Lower leg skin (tissue), 4 donors: ENCODE results near the gene NAXD. TPM values are rescaled to one million over a fixed set of nuclear protein-coding genes. Genes with fewer than 3 reads are reported as not detected.
"Not testable (repeated sequence)": the region's sequence is repeated elsewhere in the genome, so short reads cannot be mapped to it uniquely, and the experiment has no call there.

ENCODE experiments used
- DNase-seq, 2 donors: peaks; one replicate each; pipeline ENCODE4 v3.0.0-alpha.2; 2019; ENCODE audit warnings: low spot score in 2 of 2
- H3K4me3 ChIP-seq: fragments of 200-600 bp; sonication (generic); 2 replicates; pipeline ENCODE4 v1.5.1; 2017; ENCODE audit warnings: mild to moderate bottlenecking, low read depth; ENCODE audit not compliant: poor library complexity, severe bottlenecking
- CTCF ChIP-seq, 3 donors: fragments of 450-650 bp; IDR thresholded peaks; one replicate each; pipeline ENCODE4 v1.5.1; 2016; ENCODE audit warnings: antibody characterized with exemption in 3 of 3, mild to moderate bottlenecking in 3 of 3, moderate library complexity in 2 of 3
- POLR2A ChIP-seq, 2 donors: fragments of 450-650 bp; IDR thresholded peaks; one replicate each; pipeline ENCODE4 v1.6.1; 2016 to 2017; ENCODE audit warnings: antibody characterized with exemption in 2 of 2, mild to moderate bottlenecking in 1 of 2, moderate library complexity in 1 of 2
- WGBS, 2 donors: methylation state at CpG; one replicate each; pipeline ENCODE4 v1.1.5; 2018; 5-methylcytosine and 5-hydroxymethylcytosine counted together
- intact Hi-C: fragments of 100-400 bp; cut with DNase I; formaldehyde crosslinking; loops from one replicate; pipeline ENCODE4 v1.15.0; 2023; ENCODE audit warnings: low total_unique reads
- total RNA-seq, 4 donors: library from RNA; depleted of rRNA; stranded (reverse); fragments of >200 nt; gene quantifications; one replicate each; pipeline ENCODE4 v1.1.0, GENCODE V29; 2016

NAXD gene
- total RNA-seq, 4 donors from 2014 or later = 32.7 to 34.5 (median 33.6) TPM

- intact Hi-C loops = no loop called here
- TF ChIP-seq POLR2A (IDR thresholded peaks at IDR 0.05) (no peak), CTCF (IDR thresholded peaks at IDR 0.05) (no peak)
- DNase-seq = no peak
- H3K4me3 ChIP-seq = no peak overlapping the region
- WGBS, 2 donors = 78 to 83% methylated on average over 10 of the region's 10 CpGs
These were observed 15.0 kb upstream of the NAXD start for GRCh38 chr13:110600261-110600819.

GRCh38 chr13:110600980-110601379, 14.4 kb upstream of the NAXD start:
- DNase-seq = no peak
- no peak overlapping the region for H3K4me3 ChIP-seq
- TF ChIP-seq POLR2A (IDR thresholded peaks at IDR 0.05) = no peak
- TF ChIP-seq CTCF (IDR thresholded peaks at IDR 0.05) = no peak
- 69 to 73% methylated on average over 4 of the region's 4 CpGs for WGBS, 2 donors
- intact Hi-C loops = no loop called here

- H3K4me3 ChIP-seq = no peak overlapping the region
- TF ChIP-seq CTCF (IDR thresholded peaks at IDR 0.05) (no peak), POLR2A (IDR thresholded peaks at IDR 0.05) (no peak)
- intact Hi-C loops = no loop called here
- no peak for DNase-seq
- WGBS, 2 donors = 90 to 93% methylated on average over 6 of the region's 6 CpGs
These were observed 10.2 kb upstream of the NAXD start for GRCh38 chr13:110605132-110605531.

DNA sequence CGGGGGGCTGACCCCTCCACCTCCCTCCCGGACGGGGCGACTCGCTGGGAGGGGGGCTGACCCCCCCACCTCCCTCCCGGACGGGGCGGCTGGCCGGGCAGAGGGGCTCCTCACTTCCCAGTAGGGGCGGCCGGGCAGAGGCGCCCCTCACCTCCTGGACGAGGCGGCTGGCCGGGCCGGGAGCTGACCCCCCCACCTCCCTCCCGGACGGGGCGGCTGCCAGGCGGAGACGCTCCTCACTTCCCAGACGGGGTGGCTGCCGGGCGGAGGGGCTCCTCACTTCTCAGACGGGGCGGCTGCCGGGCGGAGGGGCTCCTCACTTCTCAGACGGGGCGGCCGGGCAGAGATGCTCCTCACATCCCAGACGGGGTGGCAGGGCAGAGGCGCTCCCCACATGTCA, 9.1 kb upstream of the NAXD start:
- intact Hi-C loops, H3K4me3 ChIP-seq, DNase-seq: not testable (repeated sequence)
- 98% methylated on average over 18 of the region's 33 CpGs; no CpG with 5 or more reads in 1 of the 2 donors for WGBS, 2 donors

GRCh38 chr13:110607675-110608224, 7.6 kb upstream of the NAXD start:
- intact Hi-C loops = no loop called here
- WGBS, 2 donors = 68 to 77% methylated on average over 3 of the region's 3 CpGs
- no peak for DNase-seq
- TF ChIP-seq POLR2A (IDR thresholded peaks at IDR 0.05) (no peak), CTCF (IDR thresholded peaks at IDR 0.05) (no peak)
- no peak overlapping the region for H3K4me3 ChIP-seq

GRCh38 chr13:110610955-110611595, 4.3 kb upstream of the NAXD start:
- TF ChIP-seq CTCF (IDR thresholded peaks at IDR 0.05) (no peak), POLR2A (IDR thresholded peaks at IDR 0.05) (no peak)
- 70 to 72% methylated on average over 12 of the region's 12 CpGs for WGBS, 2 donors
- no peak overlapping the region for H3K4me3 ChIP-seq
- intact Hi-C loops = no loop called here
- DNase-seq = no peak
